HepG2 (cell line): ENCODE measurements around the gene SNAPC4. TPM values are rescaled to one million over a fixed set of nuclear protein-coding genes. Genes with fewer than 3 reads are reported as not detected.

ENCODE experiments used
- ATM ChIP-seq: fragments of 450-650 bp; IDR thresholded peaks from 2 replicates; pipeline ENCODE4 v1.7.1; 2017; ENCODE audit warnings: mild to moderate bottlenecking, borderline replicate concordance
- BRD4 ChIP-seq: sonication (generic); formaldehyde crosslinking; IDR thresholded peaks from 2 replicates; pipeline ENCODE4 v1.4.0; 2020; ENCODE audit warnings: missing genetic modification reagents
- CENPX ChIP-seq: sonication (generic); formaldehyde crosslinking; IDR thresholded peaks from 2 replicates; pipeline ENCODE4 v1.9.0; 2021; ENCODE audit warnings: mild to moderate bottlenecking, missing genetic modification reagents, moderate library complexity
- CSRNP2 ChIP-seq: sonication (generic); formaldehyde crosslinking; conservative IDR thresholded peaks from 2 replicates; pipeline ENCODE4 v1.8.0; 2022; ENCODE audit warnings: low read depth, missing genetic modification reagents
- HIVEP1 ChIP-seq: sonication (generic); formaldehyde crosslinking; IDR thresholded peaks from 2 replicates; pipeline ENCODE4 v1.4.0; 2020; ENCODE audit warnings: mild to moderate bottlenecking, missing genetic modification reagents
- HNF4G ChIP-seq, 2 experiments: sonication (generic) in 1 of 2; formaldehyde crosslinking in 1 of 2; IDR thresholded peaks; 2 replicates each; pipeline versions ENCODE4 v1.4.0 to v1.6.1; 2011 to 2020; ENCODE audit warnings: borderline replicate concordance in 2 of 2, low read depth in 2 of 2, mild to moderate bottlenecking in 2 of 2, low read length in 1 of 2, missing genetic modification reagents in 1 of 2, moderate library complexity in 1 of 2
- HOXA5 ChIP-seq: sonication (generic); formaldehyde crosslinking; IDR thresholded peaks from 2 replicates; pipeline ENCODE4 v1.4.0; 2020; ENCODE audit warnings: missing genetic modification reagents
- MAFG ChIP-seq: sonication (generic); formaldehyde crosslinking; IDR thresholded peaks from 2 replicates; pipeline ENCODE4 v1.5.1; 2020; ENCODE audit warnings: mild to moderate bottlenecking, missing genetic modification reagents
- MXD1 ChIP-seq: sonication (generic); formaldehyde crosslinking; IDR thresholded peaks from 2 replicates; pipeline ENCODE4 v1.4.0; 2020; ENCODE audit warnings: mild to moderate bottlenecking, missing genetic modification reagents
- SALL2 ChIP-seq: sonication (generic); formaldehyde crosslinking; IDR thresholded peaks from 2 replicates; pipeline ENCODE4 v1.8.1; 2023; ENCODE audit warnings: mild to moderate bottlenecking, missing genetic modification reagents, inconsistent platforms
- SRSF4 ChIP-seq: fragments of 200-400 bp; formaldehyde crosslinking; IDR thresholded peaks from one replicate; pipeline ENCODE4 v1.6.1; 2018; ENCODE audit warnings: mild to moderate bottlenecking, low read depth, low read length, moderate library complexity; ENCODE audit not compliant: poor library complexity, severe bottlenecking
- STAT6 ChIP-seq: sonication (generic); formaldehyde crosslinking; IDR thresholded peaks from 2 replicates; pipeline ENCODE4 v1.4.0; 2020; ENCODE audit warnings: missing genetic modification reagents, mild to moderate bottlenecking, borderline replicate concordance
- TFDP1 ChIP-seq: IDR thresholded peaks from 2 replicates; pipeline ENCODE4 v1.6.1; 2016; ENCODE audit warnings: missing compliant biosample characterization, missing genetic modification reagents, borderline replicate concordance
- THAP7 ChIP-seq: sonication (generic); formaldehyde crosslinking; IDR thresholded peaks from 2 replicates; pipeline ENCODE4 v1.8.1; 2023; ENCODE audit warnings: mild to moderate bottlenecking, missing genetic modification reagents
- ZBTB44 ChIP-seq: sonication (generic); formaldehyde crosslinking; IDR thresholded peaks from 2 replicates; pipeline ENCODE4 v1.4.0; 2020; ENCODE audit warnings: missing genetic modification reagents
- ZNF333 ChIP-seq: sonication (generic); formaldehyde crosslinking; IDR thresholded peaks from 2 replicates; pipeline ENCODE4 v1.4.0; 2020; ENCODE audit warnings: mild to moderate bottlenecking, missing genetic modification reagents, borderline replicate concordance
- ZNF354B ChIP-seq: sonication (generic); formaldehyde crosslinking; IDR thresholded peaks from 2 replicates; pipeline ENCODE4 v1.8.0; 2022; ENCODE audit warnings: mild to moderate bottlenecking, missing genetic modification reagents
- ZNF496 ChIP-seq: sonication (generic); formaldehyde crosslinking; IDR thresholded peaks from 2 replicates; pipeline ENCODE4 v1.8.1; 2023; ENCODE audit warnings: mild to moderate bottlenecking, moderate library complexity, missing genetic modification reagents; ENCODE audit not compliant: insufficient replicate concordance
- ZNF564 ChIP-seq: sonication (generic); formaldehyde crosslinking; IDR thresholded peaks from 2 replicates; pipeline ENCODE4 v1.8.1; 2023; ENCODE audit warnings: mild to moderate bottlenecking, missing genetic modification reagents
- polyA plus RNA-seq, 8 experiments: library from polyadenylated mRNA; depleted of rRNA in 3 of 8; stranded (reverse) in 7 of 8; unstranded in 1 of 8; fragments of >200 nt; fragmentation: Illumina TruSeq in 4 of 8; extraction: Trizol in 4 of 8; gene quantifications; 2 replicates each; pipeline versions ENCODE4 v1.2.1 to v1.2.3, GENCODE V29; 2011 to 2016; ENCODE audit warnings: low read depth in 4 of 8, missing spikeins in 1 of 8, mixed read lengths in 1 of 8; ENCODE audit not compliant: insufficient read depth in 1 of 8
- total RNA-seq, 5 experiments: library from RNA; depleted of rRNA; stranded (reverse); fragments of >200 nt; fragmentation: Illumina TruSeq; extraction: Trizol; gene quantifications; 2 replicates each; pipeline ENCODE4 v1.2.3, GENCODE V29; 2016; ENCODE audit warnings: low read depth in 1 of 5

The SNAPC4 gene
- total and polyA plus RNA-seq, 2 of the 13 experiments (the other 11 are each of a cell fraction or from before 2014, with no cell fraction given), result 2.0 to 6.0 TPM

- TF ChIP-seq STAT6 (no peak), CENPX (CRISPR knock-in tag) (no peak), MXD1 (peak; percentile 12; the same call in 1 of the 2 replicates), THAP7 (CRISPR knock-in tag) (no peak), ZBTB44 (CRISPR knock-in tag) (no peak), HNF4G (IDR thresholded peaks at IDR 0.05; ENCODE audit: borderline replicate concordance, low read depth, low read length) (no peak), HNF4G (CRISPR knock-in tag; IDR thresholded peaks at IDR 0.05; ENCODE audit: borderline replicate concordance, low read depth) (no peak), HOXA5 (CRISPR knock-in tag) (peak; percentile 68; the same call in 1 of the 2 replicates), MAFG (CRISPR knock-in tag) (no peak), ZNF354B (CRISPR knock-in tag) (no peak), HIVEP1 (CRISPR knock-in tag) (peak; percentile 57; the same call in 1 of the 2 replicates), CSRNP2 (CRISPR knock-in tag) (no peak), SRSF4 (no peak), ZNF496 (no peak), ZNF564 (CRISPR knock-in tag) (no peak), BRD4 (CRISPR knock-in tag) (0 out of 2 replicates have a peak, but pooled peaks have one; percentile 57), SALL2 (CRISPR knock-in tag) (peak; percentile 85; the same call in 1 of the 2 replicates), ATM (no peak), ZNF333 (CRISPR knock-in tag) (0 out of 2 replicates have a peak, but pooled peaks have one; percentile 50), TFDP1 (CRISPR knock-in tag) (peak; percentile 50; the same call in 1 of the 2 replicates)
Measured at GRCh38 chr9:136373300-136374182, 26.4 kb downstream of the SNAPC4 start, which contains the start of gene CARD9 (continued).
